ENCODE results near the gene INIP. TPM values are rescaled to one million over a fixed set of nuclear protein-coding genes. Genes with fewer than 3 reads are reported as not detected.

INIP gene
- total RNA-seq, 2 donors from 2014 or later, result 26.1 to 36.1 TPM

GRCh38 chr9:112761912-112762655 is 44.2 kb upstream of the INIP start:
- Histone ChIP-seq H3K4me3 (no peak overlapping the region), H3K27me3 (no peaks in the 10 kb centered on the region), H3K9ac (ENCODE audit: low read depth in 2 of 2, low read length in 2 of 2) (no peak overlapping the region), H3K36me3 (no peaks in the 10 kb centered on the region), H3K9me3 (no peaks in the 10 kb centered on the region), H3K4me1 (no peaks in the 10 kb centered on the region), H3K27ac (no peak overlapping the region)
- TF ChIP-seq CTCF (IDR thresholded peaks at IDR 0.05), result no peak
- intact Hi-C loops (cut with DNase I), result no loop called here
- no peak for DNase-seq

DNA sequence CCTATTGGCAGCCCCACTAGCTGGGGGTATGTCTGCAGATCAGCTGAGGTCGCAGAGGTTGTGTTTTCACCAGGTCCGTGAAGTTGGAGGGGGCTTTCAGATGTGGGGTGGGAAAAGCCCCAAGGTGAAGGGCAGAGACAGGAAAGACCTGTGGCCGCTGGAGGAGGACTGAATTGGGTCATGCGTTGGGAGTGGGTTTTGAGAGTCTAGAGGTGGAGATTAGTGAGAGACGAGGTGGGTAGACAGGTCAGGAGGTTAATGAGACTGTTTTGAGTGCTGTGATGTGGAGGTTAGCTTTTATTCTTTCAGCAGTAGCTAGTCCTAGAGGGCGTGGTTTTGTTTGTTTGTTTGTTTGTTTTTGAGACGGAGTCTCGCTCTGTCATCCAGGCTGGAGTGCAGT is 42.9 kb upstream of the INIP start:
- intact Hi-C loops (cut with DNase I), result no loop called here
- Histone ChIP-seq H3K27ac (no peak overlapping the region), H3K36me3 (no peaks in the 10 kb centered on the region), H3K9ac (ENCODE audit: low read depth in 2 of 2, low read length in 2 of 2) (no peak overlapping the region), H3K4me3 (no peak overlapping the region), H3K4me1 (no peaks in the 10 kb centered on the region), H3K27me3 (no peaks in the 10 kb centered on the region), H3K9me3 (no peaks in the 10 kb centered on the region)
- no peak for DNase-seq
- TF ChIP-seq CTCF (IDR thresholded peaks at IDR 0.05), result no peak

DNA sequence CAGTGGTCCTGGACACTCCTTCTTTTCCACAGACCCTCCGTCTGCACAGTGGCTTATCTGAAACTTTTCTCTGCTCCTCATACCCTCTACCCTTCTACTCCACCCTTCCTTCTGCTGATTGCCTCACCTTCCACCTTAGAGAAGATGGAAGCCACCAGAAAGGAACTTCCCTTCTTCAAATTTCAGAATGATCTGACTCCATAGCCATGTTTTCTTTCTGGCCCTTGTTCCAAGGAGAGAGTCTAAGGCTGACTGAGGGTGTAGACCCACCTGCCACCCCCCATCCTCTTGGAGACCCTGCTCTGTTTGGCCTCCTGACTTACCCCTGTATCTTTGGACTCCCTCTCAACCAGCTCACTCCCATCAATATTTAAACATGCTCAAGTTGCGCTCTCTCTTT is 40.0 kb upstream of the INIP start:
- Histone ChIP-seq H3K9me3 (no peaks in the 10 kb centered on the region), H3K4me1 (peaks cover 19% of the 10 kb centered on the region), H3K36me3 (no peaks in the 10 kb centered on the region), H3K9ac (ENCODE audit: low read depth in 2 of 2, low read length in 2 of 2) (no peak overlapping the region), H3K27me3 (no peaks in the 10 kb centered on the region), H3K27ac (no peak overlapping the region), H3K4me3 (no peak overlapping the region)
- no peak for DNase-seq
- intact Hi-C loops (cut with DNase I), result no loop called here
- TF ChIP-seq CTCF (IDR thresholded peaks at IDR 0.05), result no peak

DNA sequence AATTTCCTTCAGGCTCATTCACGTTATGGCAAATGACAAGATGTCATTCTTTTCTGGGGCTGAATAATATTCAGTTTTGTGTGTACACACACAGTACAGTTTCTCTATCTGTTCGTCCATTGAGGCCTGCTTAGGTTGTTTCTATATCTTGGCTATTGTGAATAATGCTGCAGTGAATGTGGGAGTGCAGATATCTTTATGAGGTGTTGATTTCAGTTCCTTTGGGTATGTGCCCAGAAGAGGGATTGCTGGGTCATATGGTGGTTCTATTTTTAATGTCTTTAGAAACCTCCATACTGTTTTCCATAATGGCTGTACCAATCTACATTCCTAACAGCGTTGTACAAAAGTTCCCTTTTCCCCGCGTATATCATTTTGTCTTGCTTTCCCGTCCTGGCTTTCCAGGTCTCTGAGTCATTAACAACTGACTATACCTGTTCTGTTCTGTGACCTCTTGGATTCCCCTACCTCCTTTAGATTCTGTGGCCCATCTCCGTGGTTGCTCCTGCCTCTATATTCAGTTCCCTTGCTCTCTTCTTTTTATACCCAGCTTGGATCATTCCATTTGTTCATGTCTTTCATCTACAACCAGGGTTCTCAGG is 39.5 kb upstream of the INIP start:
- DNase-seq, result no peak
- intact Hi-C loops (cut with DNase I), result no loop called here
- TF ChIP-seq CTCF (IDR thresholded peaks at IDR 0.05), result no peak
- H3K4me3 ChIP-seq, result no peak overlapping the region
- H3K9me3 ChIP-seq, result no peaks in the 10 kb centered on the region
- no peaks in the 10 kb centered on the region for H3K36me3 ChIP-seq
- H3K27me3 ChIP-seq, result no peaks in the 10 kb centered on the region
- peak overlapping the region; percentile 15 for H3K27ac ChIP-seq
- peaks cover 21% of the 10 kb centered on the region for H3K4me1 ChIP-seq
- peak overlapping the region in 1 of 2 donors; percentile 21 for H3K9ac ChIP-seq (ENCODE audit: low read depth in 2 of 2, low read length in 2 of 2)

DNA sequence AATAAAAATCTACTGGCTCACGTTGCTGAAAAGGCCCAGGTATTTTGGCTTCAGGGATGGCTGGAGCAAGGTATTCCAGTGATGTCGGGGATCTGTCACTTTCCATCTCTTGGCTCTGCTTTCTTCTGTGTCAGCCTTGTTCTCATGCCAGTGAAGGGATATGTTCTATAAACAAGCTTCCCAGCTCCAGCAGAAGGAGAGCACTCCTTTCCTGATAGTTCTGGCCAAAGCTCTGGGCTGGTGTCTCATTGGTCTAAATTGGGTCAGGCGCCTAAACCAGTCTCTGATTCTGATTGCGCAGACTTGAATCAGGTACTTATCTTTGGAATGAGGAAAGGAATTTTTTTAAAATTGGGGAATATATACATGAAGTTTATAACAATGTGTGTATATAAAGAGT is 37.8 kb upstream of the INIP start:
- peak overlapping the region in 1 of 2 donors; percentile 55 for H3K9ac ChIP-seq (ENCODE audit: low read depth in 2 of 2, low read length in 2 of 2)
- no peaks in the 10 kb centered on the region for H3K27me3 ChIP-seq
- no peaks in the 10 kb centered on the region for H3K36me3 ChIP-seq
- intact Hi-C loops (cut with DNase I), result no loop called here
- peaks cover 28% of the 10 kb centered on the region for H3K4me1 ChIP-seq
- DNase-seq, result peak; percentile 39
- H3K9me3 ChIP-seq, result no peaks in the 10 kb centered on the region
- peak overlapping the region; percentile 75 for H3K27ac ChIP-seq
- H3K4me3 ChIP-seq, result no peak overlapping the region
- TF ChIP-seq CTCF (IDR thresholded peaks at IDR 0.05), result no peak

All from colonic mucosa (tissue), 4 donors.